WERI-Rb-1 (cell line): ENCODE measurements around the gene LAD1.

Experiments
- DNase-seq: peaks from one replicate; pipeline ENCODE4 v3.0.0-alpha.2; 2020
- H3K27ac ChIP-seq: fragments of 250-450 bp; sonication (Bioruptor Pico); 2 replicates; pipeline ENCODE4 v1.5.1; 2020; ENCODE audit warnings: mild to moderate bottlenecking, moderate library complexity
- H3K27me3 ChIP-seq: fragments of 250-450 bp; sonication (Bioruptor Pico); 2 replicates; pipeline ENCODE4 v1.5.1; 2021; ENCODE audit warnings: mild to moderate bottlenecking, low read depth, moderate library complexity; ENCODE audit not compliant: insufficient read depth, severe bottlenecking
- H3K36me3 ChIP-seq: fragments of 250-450 bp; sonication (Bioruptor Pico); 2 replicates; pipeline ENCODE4 v1.5.1; 2020; ENCODE audit warnings: mild to moderate bottlenecking, moderate library complexity
- H3K4me3 ChIP-seq: 2 replicates; pipeline ENCODE4 v1.5.1; 2011; ENCODE audit warnings: low read depth, mild to moderate bottlenecking, control low read depth, low read length
- H3K9me3 ChIP-seq: fragments of 250-450 bp; sonication (Bioruptor Pico); 2 replicates; pipeline ENCODE4 v1.5.1; 2021; ENCODE audit warnings: mild to moderate bottlenecking, moderate library complexity; ENCODE audit not compliant: severe bottlenecking
- CTCF ChIP-seq: IDR thresholded peaks from 2 replicates; pipeline ENCODE4 v1.5.1; 2011; ENCODE audit warnings: low read depth, mild to moderate bottlenecking, control low read depth, inconsistent platforms, low read length

The LAD1 gene

GRCh38 chr1:201358596-201358995, 40.5 kb downstream of the LAD1 start:
- H3K27me3 ChIP-seq: peaks cover 2% of the 10 kb centered on the region
- H3K9me3 ChIP-seq: no peaks in the 10 kb centered on the region
- DNase-seq: no peak
- no peaks in the 10 kb centered on the region for H3K36me3 ChIP-seq
- TF ChIP-seq CTCF: no peak
- H3K4me3 ChIP-seq: no peak overlapping the region
- no peak overlapping the region for H3K27ac ChIP-seq

GRCh38 chr1:201357636-201358348, 41.3 kb downstream of the LAD1 start:
- H3K36me3 ChIP-seq: no peaks in the 10 kb centered on the region
- H3K4me3 ChIP-seq: no peak overlapping the region
- no peak overlapping the region for H3K27ac ChIP-seq
- H3K9me3 ChIP-seq: no peaks in the 10 kb centered on the region
- no peak for DNase-seq
- TF ChIP-seq CTCF: no peak
- peaks cover 2% of the 10 kb centered on the region for H3K27me3 ChIP-seq

- peaks cover 2% of the 10 kb centered on the region for H3K27me3 ChIP-seq
- H3K27ac ChIP-seq: no peak overlapping the region
- no peaks in the 10 kb centered on the region for H3K36me3 ChIP-seq
- TF ChIP-seq CTCF: no peak
- DNase-seq: no peak
- H3K9me3 ChIP-seq: no peaks in the 10 kb centered on the region
- H3K4me3 ChIP-seq: no peak overlapping the region
Observed at GRCh38 chr1:201357211-201357610, 41.9 kb downstream of the LAD1 start.

- H3K27me3 ChIP-seq: peaks cover 2% of the 10 kb centered on the region
- no peak for DNase-seq
- H3K9me3 ChIP-seq: no peaks in the 10 kb centered on the region
- H3K36me3 ChIP-seq: no peaks in the 10 kb centered on the region
- H3K27ac ChIP-seq: no peak overlapping the region
- TF ChIP-seq CTCF: no peak
- H3K4me3 ChIP-seq: no peak overlapping the region
Observed at GRCh38 chr1:201356701-201357100, 42.4 kb downstream of the LAD1 start.

- no peak overlapping the region for H3K27ac ChIP-seq
- no peak for DNase-seq
- peaks cover 2% of the 10 kb centered on the region for H3K27me3 ChIP-seq
- no peaks in the 10 kb centered on the region for H3K9me3 ChIP-seq
- no peak overlapping the region for H3K4me3 ChIP-seq
- TF ChIP-seq CTCF: no peak
- H3K36me3 ChIP-seq: no peaks in the 10 kb centered on the region
Observed at GRCh38 chr1:201356236-201356635, 42.9 kb downstream of the LAD1 start.

- H3K36me3 ChIP-seq: no peaks in the 10 kb centered on the region
- no peak for DNase-seq
- H3K27me3 ChIP-seq: peaks cover 2% of the 10 kb centered on the region
- TF ChIP-seq CTCF: no peak
- H3K9me3 ChIP-seq: no peaks in the 10 kb centered on the region
- no peak overlapping the region for H3K27ac ChIP-seq
- no peak overlapping the region for H3K4me3 ChIP-seq
Observed at GRCh38 chr1:201355471-201355870, 43.7 kb downstream of the LAD1 start.
